Measurements from ENCODE around the gene MAOA.

- TF ChIP-seq CTCF (IDR thresholded peaks at IDR 0.05; ENCODE audit: borderline replicate concordance, extremely low read depth, low read length, poor library complexity, severe bottlenecking), result no peak
- TF ChIP-seq EZH2 (IDR thresholded peaks at IDR 0.05; ENCODE audit: borderline replicate concordance, low read depth, low read length, severe bottlenecking), result no peak
Measured at GRCh38 chrX:43627669-43628068, 28.4 kb upstream of the MAOA start.

Data from DND-41 (cell line).